ENCODE measurements around the gene RPS2.
"Not testable (repeated sequence)": the region's sequence is repeated elsewhere in the genome, so short reads cannot be mapped to it uniquely, and the experiment has no call there.

The RPS2 gene

GRCh38 chr16:1962161-1963153 lies 2.2 kb downstream of the RPS2 start:
- DNase-seq = not testable (repeated sequence)

- no peak for DNase-seq
Observed at GRCh38 chr16:1961651-1962067, 3.0 kb downstream of the RPS2 start.

- peak; percentile 68 for DNase-seq
Observed at GRCh38 chr16:1960665-1961630, 3.7 kb downstream of the RPS2 start.

- peak; percentile 87 for DNase-seq
Observed at GRCh38 chr16:1959269-1960039, 5.2 kb downstream of the RPS2 start, which contains the start of gene NDUFB10. NDUFB10 (plus strand) TSS chr16:1959538; CDS start chr16:1959625, 87 bp downstream.

GRCh38 chr16:1958715-1959268 lies 5.8 kb downstream of the RPS2 start:
- no peak for DNase-seq

GRCh38 chr16:1958143-1958491 lies 6.5 kb downstream of the RPS2 start:
- DNase-seq = not testable (repeated sequence)

- DNase-seq = not testable (repeated sequence)
Observed at GRCh38 chr16:1957434-1958142, 7.0 kb downstream of the RPS2 start.

GRCh38 chr16:1953734-1954133 lies 10.9 kb downstream of the RPS2 start:
- DNase-seq = no peak

- no peak for DNase-seq
Observed at GRCh38 chr16:1950559-1950958, 14.1 kb downstream of the RPS2 start.

- no peak for DNase-seq
Observed at GRCh38 chr16:1950047-1950446, 14.6 kb downstream of the RPS2 start.

- no peak for DNase-seq
Observed at GRCh38 chr16:1949507-1949906, 15.1 kb downstream of the RPS2 start.

GRCh38 chr16:1947369-1947670 lies 17.3 kb downstream of the RPS2 start:
- DNase-seq = no peak

GRCh38 chr16:1946495-1947368 lies 17.9 kb downstream of the RPS2 start:
- no peak for DNase-seq

GRCh38 chr16:1945559-1946391 lies 18.9 kb downstream of the RPS2 start:
- DNase-seq = no peak

GRCh38 chr16:1944612-1945199 lies 19.9 kb downstream of the RPS2 start:
- no peak for DNase-seq

- peak; percentile 99 for DNase-seq
Observed at GRCh38 chr16:1942810-1943726, 21.6 kb downstream of the RPS2 start, which contains the start of gene MSRB1. MSRB1 (minus strand) TSS chr16:1943199; CDS start chr16:1943156, 43 bp downstream.

- DNase-seq = no peak
Observed at GRCh38 chr16:1942047-1942809, 22.4 kb downstream of the RPS2 start.
